Measurements from ENCODE around the gene RNF14. TPM values are rescaled to one million over a fixed set of nuclear protein-coding genes. Genes with fewer than 3 reads are reported as not detected.

Gene RNF14
- total RNA-seq, 2 donors from 2014 or later = 59.7 to 74.6 TPM

- Histone ChIP-seq H3K4me1 (peaks cover 0 to 33% of the 10 kb centered on the region in 2 donors), H3K27me3 (no peaks in the 10 kb centered on the region), H3K9me3 (no peaks in the 10 kb centered on the region), H3K27ac (no peak overlapping the region), H3K36me3 (peaks cover 5% of the 10 kb centered on the region), H3K4me3 (no peak overlapping the region)
- no peak for DNase-seq (ENCODE audit: low spot score)
- TF ChIP-seq, protein P1, sequence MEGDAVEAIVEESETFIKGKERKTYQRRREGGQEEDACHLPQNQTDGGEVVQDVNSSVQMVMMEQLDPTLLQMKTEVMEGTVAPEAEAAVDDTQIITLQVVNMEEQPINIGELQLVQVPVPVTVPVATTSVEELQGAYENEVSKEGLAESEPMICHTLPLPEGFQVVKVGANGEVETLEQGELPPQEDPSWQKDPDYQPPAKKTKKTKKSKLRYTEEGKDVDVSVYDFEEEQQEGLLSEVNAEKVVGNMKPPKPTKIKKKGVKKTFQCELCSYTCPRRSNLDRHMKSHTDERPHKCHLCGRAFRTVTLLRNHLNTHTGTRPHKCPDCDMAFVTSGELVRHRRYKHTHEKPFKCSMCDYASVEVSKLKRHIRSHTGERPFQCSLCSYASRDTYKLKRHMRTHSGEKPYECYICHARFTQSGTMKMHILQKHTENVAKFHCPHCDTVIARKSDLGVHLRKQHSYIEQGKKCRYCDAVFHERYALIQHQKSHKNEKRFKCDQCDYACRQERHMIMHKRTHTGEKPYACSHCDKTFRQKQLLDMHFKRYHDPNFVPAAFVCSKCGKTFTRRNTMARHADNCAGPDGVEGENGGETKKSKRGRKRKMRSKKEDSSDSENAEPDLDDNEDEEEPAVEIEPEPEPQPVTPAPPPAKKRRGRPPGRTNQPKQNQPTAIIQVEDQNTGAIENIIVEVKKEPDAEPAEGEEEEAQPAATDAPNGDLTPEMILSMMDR (IDR thresholded peaks at IDR 0.05) = no peak
Observed at GRCh38 chr5:141949511-141949910, 19.4 kb upstream of the RNF14 start.

GRCh38 chr5:141950207-141951005 is 18.5 kb upstream of the RNF14 start:
- Histone ChIP-seq H3K36me3 (peaks cover 5% of the 10 kb centered on the region), H3K27me3 (no peaks in the 10 kb centered on the region), H3K4me3 (no peak overlapping the region), H3K27ac (no peak overlapping the region), H3K9me3 (no peaks in the 10 kb centered on the region), H3K4me1 (peaks cover 0 to 24% of the 10 kb centered on the region in 2 donors)
- DNase-seq (ENCODE audit: low spot score) = no peak
- TF ChIP-seq, protein P1 (IDR thresholded peaks at IDR 0.05) = no peak

DNA sequence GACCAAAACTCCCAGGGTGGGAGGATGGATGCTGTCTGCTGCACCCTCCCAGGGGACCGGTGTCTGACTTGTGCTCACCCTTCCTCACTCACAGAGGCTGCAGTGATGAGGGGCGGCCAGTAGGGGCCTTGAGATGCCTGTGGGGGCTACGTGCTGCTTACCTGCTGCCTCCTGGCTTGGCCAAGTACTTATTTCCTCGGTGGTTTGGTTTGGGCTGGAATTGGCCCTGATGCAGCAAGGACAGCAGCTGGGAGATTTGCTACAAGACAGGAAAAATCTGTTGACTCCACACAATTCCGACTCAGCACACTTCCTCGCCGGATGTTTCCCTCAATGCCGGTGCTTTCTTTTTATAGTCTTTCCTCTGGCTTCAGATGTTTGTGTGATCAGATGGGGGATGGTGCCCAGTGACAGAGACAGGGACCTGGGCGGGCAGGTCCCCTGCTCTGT is 17.5 kb upstream of the RNF14 start:
- H3K4me1 ChIP-seq = peaks cover 0 to 15% of the 10 kb centered on the region in 2 donors
- no peaks in the 10 kb centered on the region for H3K9me3 ChIP-seq
- H3K27me3 ChIP-seq = no peaks in the 10 kb centered on the region
- no peak overlapping the region for H3K4me3 ChIP-seq
- TF ChIP-seq, protein P1 (IDR thresholded peaks at IDR 0.05) = peak in 1 of 2 donors; percentile 40
- H3K27ac ChIP-seq = no peak overlapping the region
- DNase-seq (ENCODE audit: low spot score) = no peak
- H3K36me3 ChIP-seq = peaks cover 5% of the 10 kb centered on the region

- no peaks in the 10 kb centered on the region for H3K9me3 ChIP-seq
- peaks cover 5% of the 10 kb centered on the region for H3K36me3 ChIP-seq
- peaks cover 0 to 14% of the 10 kb centered on the region in 2 donors for H3K4me1 ChIP-seq
- no peak for DNase-seq (ENCODE audit: low spot score)
- no peaks in the 10 kb centered on the region for H3K27me3 ChIP-seq
- H3K27ac ChIP-seq = no peak overlapping the region
- no peak overlapping the region for H3K4me3 ChIP-seq
- TF ChIP-seq, protein P1 (IDR thresholded peaks at IDR 0.05) = no peak
Observed at GRCh38 chr5:141952020-141952419, 16.9 kb upstream of the RNF14 start.

- Histone ChIP-seq H3K4me1 (peaks cover 1 to 23% of the 10 kb centered on the region in 2 donors), H3K4me3 (peak overlapping the region in 1 of 2 donors; percentile 34), H3K36me3 (peaks cover 5% of the 10 kb centered on the region), H3K27ac (peak overlapping the region in 1 of 2 donors; percentile 14), H3K9me3 (no peaks in the 10 kb centered on the region), H3K27me3 (no peaks in the 10 kb centered on the region)
- TF ChIP-seq, protein P1 (IDR thresholded peaks at IDR 0.05) = no peak
- no peak for DNase-seq (ENCODE audit: low spot score)
Observed at GRCh38 chr5:141954194-141954593, 14.7 kb upstream of the RNF14 start.

Data from right atrium auricular region (tissue), 2 donors.